Esophagus squamous epithelium (tissue), 5 donors: ENCODE results near the gene C16orf92. TPM values are rescaled to one million over a fixed set of nuclear protein-coding genes. Genes with fewer than 3 reads are reported as not detected.

Source experiments
- DNase-seq: peaks from one replicate; lab custom pipeline; 2025; lab: John Stamatoyannopoulos, UW
- H3K27ac ChIP-seq, 4 donors: fragments of 200-600 bp; sonication (generic); one replicate each; pipeline ENCODE4 v1.5.1; 2016 to 2019; ENCODE audit warnings: mild to moderate bottlenecking in 1 of 4
- H3K27me3 ChIP-seq, 4 donors: fragments of 200-600 bp; sonication (generic); 1 replicate in 3 of 4; 2 replicates in 1 of 4; pipeline versions ENCODE4 v1.5.1 to v1.6.0; 2017 to 2021; ENCODE audit warnings: antibody characterized with exemption in 1 of 4
- H3K36me3 ChIP-seq, 3 donors: fragments of 200-600 bp; sonication (generic); one replicate each; pipeline ENCODE4 v1.5.1; 2016 to 2019
- H3K4me1 ChIP-seq, 3 donors: fragments of 200-600 bp; sonication (generic); one replicate each; pipeline ENCODE4 v1.5.1; 2017 to 2019
- H3K4me3 ChIP-seq, 4 donors: fragments of 200-600 bp; sonication (generic); 1 replicate in 3 of 4; 2 replicates in 1 of 4; pipeline ENCODE4 v1.5.1; 2016 to 2019; ENCODE audit warnings: mild to moderate bottlenecking in 2 of 4, moderate library complexity in 1 of 4
- H3K9me3 ChIP-seq, 3 donors: fragments of 200-600 bp; sonication (generic); one replicate each; pipeline ENCODE4 v1.5.1; 2016 to 2019
- CTCF ChIP-seq, 6 experiments: fragments of 450-650 bp in 4 of 6; fragments of 200-600 bp in 2 of 6; sonication (generic) in 2 of 6; IDR thresholded peaks; one replicate each; pipeline ENCODE4 v1.5.1; 2016 to 2019; ENCODE audit warnings: antibody characterized with exemption in 6 of 6, mild to moderate bottlenecking in 4 of 6, moderate library complexity in 4 of 6
- POLR2A ChIP-seq, 4 donors: fragments of 450-650 bp; IDR thresholded peaks; one replicate each; pipeline ENCODE4 v1.6.1; 2017; ENCODE audit warnings: antibody characterized with exemption in 4 of 4, mild to moderate bottlenecking in 4 of 4, moderate library complexity in 3 of 4
- WGBS, 2 donors: methylation state at CpG; one replicate each; pipeline ENCODE4 v1.1.5; 2018; 5-methylcytosine and 5-hydroxymethylcytosine counted together
- intact Hi-C: fragments of 100-400 bp; cut with DNase I; formaldehyde crosslinking; loops from one replicate; pipeline ENCODE4 v1.15.0; 2022
- total RNA-seq, 4 donors: library from RNA; depleted of rRNA; stranded (reverse); fragments of >200 nt; gene quantifications; one replicate each; pipeline ENCODE4 v1.1.0, GENCODE V29; 2016
- donor health status: DM: yes; HTN: yes; CAD: no.

Gene C16orf92
- total RNA-seq, 4 donors from 2014 or later = not detected

DNA sequence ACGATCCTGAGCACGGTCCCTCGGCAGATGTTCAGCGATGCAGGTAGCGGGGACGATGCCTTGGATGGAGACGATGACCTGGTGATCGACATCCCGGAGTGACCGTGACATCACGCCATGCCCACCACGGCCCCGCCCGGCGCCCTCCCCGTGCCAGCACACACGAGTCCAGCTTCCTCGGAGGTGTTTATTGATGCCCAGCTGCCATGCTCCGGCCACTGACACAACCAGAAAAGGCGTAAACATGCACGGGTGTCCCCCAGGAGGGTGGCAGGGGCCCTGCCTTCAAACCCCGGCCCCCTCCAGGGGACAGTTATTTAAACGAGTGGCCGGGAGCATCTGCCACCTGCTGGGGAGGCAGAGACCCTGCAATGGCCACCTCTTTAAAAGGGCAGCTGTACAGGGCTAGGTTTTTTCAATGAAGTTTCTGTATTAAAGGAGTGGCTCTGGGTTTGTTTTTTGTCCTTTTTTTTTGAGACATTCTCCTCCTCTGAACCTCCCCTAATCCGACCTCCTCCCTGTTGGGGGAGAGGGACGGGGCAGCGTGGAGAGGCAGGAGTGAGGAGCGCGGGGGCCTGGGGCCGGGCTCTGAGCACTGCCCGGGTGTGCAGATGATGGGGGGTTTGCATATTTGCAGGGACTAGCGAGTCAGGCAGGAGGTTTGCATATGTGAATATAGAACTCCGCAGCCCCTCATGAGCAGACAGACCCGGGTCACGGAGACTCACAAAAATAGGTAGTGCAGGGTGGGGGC lies 17.5 kb upstream of the C16orf92 start:
- H3K9me3 ChIP-seq = no peaks in the 10 kb centered on the region
- H3K4me3 ChIP-seq = peak overlapping the region in 1 of 4 donors; percentile 28
- 29 to 57% methylated on average over 4 to 18 of the region's 35 CpGs for WGBS, 2 donors
- H3K4me1 ChIP-seq = peaks cover 1 to 20% (median 7%) of the 10 kb centered on the region in 3 donors
- no peak for TF ChIP-seq POLR2A (IDR thresholded peaks at IDR 0.05)
- TF ChIP-seq CTCF (IDR thresholded peaks at IDR 0.05) = peak; percentile 67 to 77 (median 70)
- H3K36me3 ChIP-seq = peaks cover 0 to 36% (median 5%) of the 10 kb centered on the region in 3 donors
- intact Hi-C loops = no loop called here
- H3K27ac ChIP-seq = no peak overlapping the region
- peaks cover 0 to 39% (median 7%) of the 10 kb centered on the region in 4 donors for H3K27me3 ChIP-seq
- no peak for DNase-seq

- 78 to 89% methylated on average over 3 to 13 of the region's 18 CpGs for WGBS, 2 donors
- H3K9me3 ChIP-seq = no peaks in the 10 kb centered on the region
- peaks cover 7 to 25% (median 13%) of the 10 kb centered on the region in 3 donors for H3K4me1 ChIP-seq
- no peak overlapping the region for H3K4me3 ChIP-seq
- H3K36me3 ChIP-seq = peaks cover 0 to 31% (median 0%) of the 10 kb centered on the region in 3 donors
- TF ChIP-seq CTCF (IDR thresholded peaks at IDR 0.05) = no peak
- TF ChIP-seq POLR2A (IDR thresholded peaks at IDR 0.05) = no peak
- no peak overlapping the region for H3K27ac ChIP-seq
- no peak for DNase-seq
- peaks cover 4 to 44% (median 12%) of the 10 kb centered on the region in 4 donors for H3K27me3 ChIP-seq
- intact Hi-C loops = no loop called here
Observed at GRCh38 chr16:30006095-30006473, 16.9 kb upstream of the C16orf92 start.

GRCh38 chr16:30006659-30007377 lies 16.2 kb upstream of the C16orf92 start:
- intact Hi-C loops = no loop called here
- TF ChIP-seq POLR2A (IDR thresholded peaks at IDR 0.05) (no peak), CTCF (IDR thresholded peaks at IDR 0.05) (no peak)
- Histone ChIP-seq H3K36me3 (peaks cover 0 to 23% (median 0%) of the 10 kb centered on the region in 3 donors), H3K4me1 (peaks cover 12 to 33% (median 20%) of the 10 kb centered on the region in 3 donors), H3K27ac (no peak overlapping the region), H3K9me3 (no peaks in the 10 kb centered on the region), H3K27me3 (peaks cover 11 to 52% (median 15%) of the 10 kb centered on the region in 4 donors), H3K4me3 (no peak overlapping the region)
- DNase-seq = no peak
- WGBS, 2 donors = 100% methylated on average over 1 of the region's 34 CpGs; no CpG with 5 or more reads in 1 of the 2 donors

GRCh38 chr16:30007378-30007895 lies 15.6 kb upstream of the C16orf92 start:
- H3K36me3 ChIP-seq = peaks cover 0 to 17% (median 0%) of the 10 kb centered on the region in 3 donors
- peaks cover 14 to 58% (median 17%) of the 10 kb centered on the region in 4 donors for H3K27me3 ChIP-seq
- WGBS, 2 donors = 29 to 100% methylated on average over 1 of the region's 11 CpGs
- no peak overlapping the region for H3K4me3 ChIP-seq
- no peak for DNase-seq
- peaks cover 12 to 36% (median 20%) of the 10 kb centered on the region in 3 donors for H3K4me1 ChIP-seq
- no peak overlapping the region for H3K27ac ChIP-seq
- intact Hi-C loops = no loop called here
- H3K9me3 ChIP-seq = no peaks in the 10 kb centered on the region
- TF ChIP-seq POLR2A (IDR thresholded peaks at IDR 0.05) (no peak), CTCF (IDR thresholded peaks at IDR 0.05) (no peak)
